HEK293 (cell line): Measurements from ENCODE around the gene ARHGDIB.

Source experiments
- IKZF3 ChIP-seq: fragments of 450-650 bp; IDR thresholded peaks from 2 replicates; pipeline ENCODE4 v1.5.0; 2018; ENCODE audit warnings: missing biosample characterization, mild to moderate bottlenecking, missing genetic modification characterization, moderate library complexity
- YY1 ChIP-seq: fragments of 450-650 bp; formaldehyde crosslinking; IDR thresholded peaks from 2 replicates; pipeline ENCODE4 v1.5.1; 2018; ENCODE audit warnings: missing biosample characterization, missing genetic modification characterization
- ZNF24 ChIP-seq: fragments of 450-650 bp; formaldehyde crosslinking; IDR thresholded peaks from 2 replicates; pipeline ENCODE4 v1.5.1; 2016; ENCODE audit warnings: missing biosample characterization, missing genetic modification characterization
- ZNF335 ChIP-seq: fragments of 450-650 bp; formaldehyde crosslinking; conservative IDR thresholded peaks from 2 replicates; pipeline ENCODE4 v1.5.1; 2016; ENCODE audit warnings: missing biosample characterization, missing genetic modification characterization
- ZNF501 ChIP-seq: fragments of 450-650 bp; formaldehyde crosslinking; IDR thresholded peaks from 2 replicates; pipeline ENCODE4 v1.5.1; 2016; ENCODE audit warnings: missing biosample characterization, missing genetic modification characterization
- ZSCAN30 ChIP-seq: fragments of 450-650 bp; IDR thresholded peaks from 2 replicates; pipeline ENCODE4 v1.5.1; 2018; ENCODE audit warnings: missing biosample characterization, mild to moderate bottlenecking, missing genetic modification characterization, moderate library complexity
- TF ChIP-seq, protein P1 (sequence below): fragments of 450-650 bp; formaldehyde crosslinking; IDR thresholded peaks from 2 replicates; pipeline ENCODE4 v1.5.1; 2016; ENCODE audit warnings: missing biosample characterization, missing genetic modification characterization

DNA sequence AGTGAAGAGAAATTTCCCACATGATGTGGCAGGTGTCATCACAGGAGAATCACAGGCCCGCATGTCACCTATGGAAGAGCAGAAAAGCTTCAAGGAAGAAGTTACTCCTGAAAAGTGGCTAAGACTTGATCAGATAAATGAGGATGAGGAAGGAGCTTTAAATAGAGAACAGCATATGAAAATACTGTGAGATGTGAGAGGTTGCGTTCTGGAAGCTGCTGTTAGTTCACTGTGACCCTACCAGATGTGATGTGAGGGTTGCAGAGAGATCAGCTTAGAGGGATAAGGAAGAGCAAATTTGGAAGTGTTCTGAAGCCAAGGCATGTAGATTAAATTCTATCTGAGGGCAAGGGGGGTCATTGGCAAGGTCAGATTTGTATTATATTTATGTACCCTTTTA is 40.2 kb downstream of the ARHGDIB start:
- TF ChIP-seq, protein P1, sequence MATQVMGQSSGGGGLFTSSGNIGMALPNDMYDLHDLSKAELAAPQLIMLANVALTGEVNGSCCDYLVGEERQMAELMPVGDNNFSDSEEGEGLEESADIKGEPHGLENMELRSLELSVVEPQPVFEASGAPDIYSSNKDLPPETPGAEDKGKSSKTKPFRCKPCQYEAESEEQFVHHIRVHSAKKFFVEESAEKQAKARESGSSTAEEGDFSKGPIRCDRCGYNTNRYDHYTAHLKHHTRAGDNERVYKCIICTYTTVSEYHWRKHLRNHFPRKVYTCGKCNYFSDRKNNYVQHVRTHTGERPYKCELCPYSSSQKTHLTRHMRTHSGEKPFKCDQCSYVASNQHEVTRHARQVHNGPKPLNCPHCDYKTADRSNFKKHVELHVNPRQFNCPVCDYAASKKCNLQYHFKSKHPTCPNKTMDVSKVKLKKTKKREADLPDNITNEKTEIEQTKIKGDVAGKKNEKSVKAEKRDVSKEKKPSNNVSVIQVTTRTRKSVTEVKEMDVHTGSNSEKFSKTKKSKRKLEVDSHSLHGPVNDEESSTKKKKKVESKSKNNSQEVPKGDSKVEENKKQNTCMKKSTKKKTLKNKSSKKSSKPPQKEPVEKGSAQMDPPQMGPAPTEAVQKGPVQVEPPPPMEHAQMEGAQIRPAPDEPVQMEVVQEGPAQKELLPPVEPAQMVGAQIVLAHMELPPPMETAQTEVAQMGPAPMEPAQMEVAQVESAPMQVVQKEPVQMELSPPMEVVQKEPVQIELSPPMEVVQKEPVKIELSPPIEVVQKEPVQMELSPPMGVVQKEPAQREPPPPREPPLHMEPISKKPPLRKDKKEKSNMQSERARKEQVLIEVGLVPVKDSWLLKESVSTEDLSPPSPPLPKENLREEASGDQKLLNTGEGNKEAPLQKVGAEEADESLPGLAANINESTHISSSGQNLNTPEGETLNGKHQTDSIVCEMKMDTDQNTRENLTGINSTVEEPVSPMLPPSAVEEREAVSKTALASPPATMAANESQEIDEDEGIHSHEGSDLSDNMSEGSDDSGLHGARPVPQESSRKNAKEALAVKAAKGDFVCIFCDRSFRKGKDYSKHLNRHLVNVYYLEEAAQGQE: no peak
- TF ChIP-seq IKZF3 (tag by site-specific recombination) (no peak), ZNF335 (tag by site-specific recombination) (no peak), ZSCAN30 (no peak), ZNF24 (tag by site-specific recombination) (no peak), YY1 (tag by site-specific recombination) (no peak), ZNF501 (tag by site-specific recombination) (no peak)
